ENCODE data around the gene WNT5B. TPM values are rescaled to one million over a fixed set of nuclear protein-coding genes. Genes with fewer than 3 reads are reported as not detected.

WNT5B gene
- total and polyA plus RNA-seq, 2 of the 8 experiments (the other 6 are each of a cell fraction or from before 2014, with no cell fraction given), result 0.91 to 1.2 TPM

DNA sequence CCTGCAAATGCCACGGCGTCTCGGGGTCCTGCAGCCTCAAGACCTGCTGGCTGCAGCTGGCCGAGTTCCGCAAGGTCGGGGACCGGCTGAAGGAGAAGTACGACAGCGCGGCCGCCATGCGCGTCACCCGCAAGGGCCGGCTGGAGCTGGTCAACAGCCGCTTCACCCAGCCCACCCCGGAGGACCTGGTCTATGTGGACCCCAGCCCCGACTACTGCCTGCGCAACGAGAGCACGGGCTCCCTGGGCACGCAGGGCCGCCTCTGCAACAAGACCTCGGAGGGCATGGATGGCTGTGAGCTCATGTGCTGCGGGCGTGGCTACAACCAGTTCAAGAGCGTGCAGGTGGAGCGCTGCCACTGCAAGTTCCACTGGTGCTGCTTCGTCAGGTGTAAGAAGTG lies 16.8 kb downstream of the WNT5B start (continued):
- TF ChIP-seq, protein P1, sequence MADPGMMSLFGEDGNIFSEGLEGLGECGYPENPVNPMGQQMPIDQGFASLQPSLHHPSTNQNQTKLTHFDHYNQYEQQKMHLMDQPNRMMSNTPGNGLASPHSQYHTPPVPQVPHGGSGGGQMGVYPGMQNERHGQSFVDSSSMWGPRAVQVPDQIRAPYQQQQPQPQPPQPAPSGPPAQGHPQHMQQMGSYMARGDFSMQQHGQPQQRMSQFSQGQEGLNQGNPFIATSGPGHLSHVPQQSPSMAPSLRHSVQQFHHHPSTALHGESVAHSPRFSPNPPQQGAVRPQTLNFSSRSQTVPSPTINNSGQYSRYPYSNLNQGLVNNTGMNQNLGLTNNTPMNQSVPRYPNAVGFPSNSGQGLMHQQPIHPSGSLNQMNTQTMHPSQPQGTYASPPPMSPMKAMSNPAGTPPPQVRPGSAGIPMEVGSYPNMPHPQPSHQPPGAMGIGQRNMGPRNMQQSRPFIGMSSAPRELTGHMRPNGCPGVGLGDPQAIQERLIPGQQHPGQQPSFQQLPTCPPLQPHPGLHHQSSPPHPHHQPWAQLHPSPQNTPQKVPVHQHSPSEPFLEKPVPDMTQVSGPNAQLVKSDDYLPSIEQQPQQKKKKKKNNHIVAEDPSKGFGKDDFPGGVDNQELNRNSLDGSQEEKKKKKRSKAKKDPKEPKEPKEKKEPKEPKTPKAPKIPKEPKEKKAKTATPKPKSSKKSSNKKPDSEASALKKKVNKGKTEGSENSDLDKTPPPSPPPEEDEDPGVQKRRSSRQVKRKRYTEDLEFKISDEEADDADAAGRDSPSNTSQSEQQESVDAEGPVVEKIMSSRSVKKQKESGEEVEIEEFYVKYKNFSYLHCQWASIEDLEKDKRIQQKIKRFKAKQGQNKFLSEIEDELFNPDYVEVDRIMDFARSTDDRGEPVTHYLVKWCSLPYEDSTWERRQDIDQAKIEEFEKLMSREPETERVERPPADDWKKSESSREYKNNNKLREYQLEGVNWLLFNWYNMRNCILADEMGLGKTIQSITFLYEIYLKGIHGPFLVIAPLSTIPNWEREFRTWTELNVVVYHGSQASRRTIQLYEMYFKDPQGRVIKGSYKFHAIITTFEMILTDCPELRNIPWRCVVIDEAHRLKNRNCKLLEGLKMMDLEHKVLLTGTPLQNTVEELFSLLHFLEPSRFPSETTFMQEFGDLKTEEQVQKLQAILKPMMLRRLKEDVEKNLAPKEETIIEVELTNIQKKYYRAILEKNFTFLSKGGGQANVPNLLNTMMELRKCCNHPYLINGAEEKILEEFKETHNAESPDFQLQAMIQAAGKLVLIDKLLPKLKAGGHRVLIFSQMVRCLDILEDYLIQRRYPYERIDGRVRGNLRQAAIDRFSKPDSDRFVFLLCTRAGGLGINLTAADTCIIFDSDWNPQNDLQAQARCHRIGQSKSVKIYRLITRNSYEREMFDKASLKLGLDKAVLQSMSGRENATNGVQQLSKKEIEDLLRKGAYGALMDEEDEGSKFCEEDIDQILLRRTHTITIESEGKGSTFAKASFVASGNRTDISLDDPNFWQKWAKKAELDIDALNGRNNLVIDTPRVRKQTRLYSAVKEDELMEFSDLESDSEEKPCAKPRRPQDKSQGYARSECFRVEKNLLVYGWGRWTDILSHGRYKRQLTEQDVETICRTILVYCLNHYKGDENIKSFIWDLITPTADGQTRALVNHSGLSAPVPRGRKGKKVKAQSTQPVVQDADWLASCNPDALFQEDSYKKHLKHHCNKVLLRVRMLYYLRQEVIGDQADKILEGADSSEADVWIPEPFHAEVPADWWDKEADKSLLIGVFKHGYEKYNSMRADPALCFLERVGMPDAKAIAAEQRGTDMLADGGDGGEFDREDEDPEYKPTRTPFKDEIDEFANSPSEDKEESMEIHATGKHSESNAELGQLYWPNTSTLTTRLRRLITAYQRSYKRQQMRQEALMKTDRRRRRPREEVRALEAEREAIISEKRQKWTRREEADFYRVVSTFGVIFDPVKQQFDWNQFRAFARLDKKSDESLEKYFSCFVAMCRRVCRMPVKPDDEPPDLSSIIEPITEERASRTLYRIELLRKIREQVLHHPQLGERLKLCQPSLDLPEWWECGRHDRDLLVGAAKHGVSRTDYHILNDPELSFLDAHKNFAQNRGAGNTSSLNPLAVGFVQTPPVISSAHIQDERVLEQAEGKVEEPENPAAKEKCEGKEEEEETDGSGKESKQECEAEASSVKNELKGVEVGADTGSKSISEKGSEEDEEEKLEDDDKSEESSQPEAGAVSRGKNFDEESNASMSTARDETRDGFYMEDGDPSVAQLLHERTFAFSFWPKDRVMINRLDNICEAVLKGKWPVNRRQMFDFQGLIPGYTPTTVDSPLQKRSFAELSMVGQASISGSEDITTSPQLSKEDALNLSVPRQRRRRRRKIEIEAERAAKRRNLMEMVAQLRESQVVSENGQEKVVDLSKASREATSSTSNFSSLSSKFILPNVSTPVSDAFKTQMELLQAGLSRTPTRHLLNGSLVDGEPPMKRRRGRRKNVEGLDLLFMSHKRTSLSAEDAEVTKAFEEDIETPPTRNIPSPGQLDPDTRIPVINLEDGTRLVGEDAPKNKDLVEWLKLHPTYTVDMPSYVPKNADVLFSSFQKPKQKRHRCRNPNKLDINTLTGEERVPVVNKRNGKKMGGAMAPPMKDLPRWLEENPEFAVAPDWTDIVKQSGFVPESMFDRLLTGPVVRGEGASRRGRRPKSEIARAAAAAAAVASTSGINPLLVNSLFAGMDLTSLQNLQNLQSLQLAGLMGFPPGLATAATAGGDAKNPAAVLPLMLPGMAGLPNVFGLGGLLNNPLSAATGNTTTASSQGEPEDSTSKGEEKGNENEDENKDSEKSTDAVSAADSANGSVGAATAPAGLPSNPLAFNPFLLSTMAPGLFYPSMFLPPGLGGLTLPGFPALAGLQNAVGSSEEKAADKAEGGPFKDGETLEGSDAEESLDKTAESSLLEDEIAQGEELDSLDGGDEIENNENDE (IDR thresholded peaks at IDR 0.05; ENCODE audit: insufficient replicate concordance, low read length), result no peak
- TF ChIP-seq KDM1A (IDR thresholded peaks at IDR 0.05; ENCODE audit: borderline replicate concordance, low read length) (no peak), CHD2 (IDR thresholded peaks at IDR 0.05; ENCODE audit: low read length) (no peak), BRCA1 (IDR thresholded peaks at IDR 0.05; ENCODE audit: low read depth, low read length) (no peak), TAF7 (optimal IDR thresholded peaks at IDR 0.05; ENCODE audit: borderline replicate concordance, low read depth, low read length) (no peak), CEBPB (IDR thresholded peaks at IDR 0.05; ENCODE audit: low read depth, low read length) (no peak), JUN (IDR thresholded peaks at IDR 0.05; ENCODE audit: low read depth, low read length) (no peak), POLR2A (IDR thresholded peaks at IDR 0.05; ENCODE audit: control extremely low read depth in 1 of 2, low read depth in 2 of 2, low read length in 2 of 2) (no peak), CBX5 (IDR thresholded peaks at IDR 0.05; ENCODE audit: low read depth, low read length) (no peak), CTBP2 (IDR thresholded peaks at IDR 0.05; ENCODE audit: borderline replicate concordance, insufficient read depth, insufficient read length, low read length) (no peak), ASH2L (IDR thresholded peaks at IDR 0.05; ENCODE audit: low read length) (no peak)

All from H1 (cell line).